OCI-LY3 (cell line): ENCODE measurements around the gene CPXM2.

Source experiments
- H2AFZ ChIP-seq: fragments of 200-600, 300-600 bp; shearing (Covaris generic); 2 replicates; pipeline ENCODE4 v1.6.0; 2014; ENCODE audit warnings: antibody characterized with exemption, low read depth, low read length
- H3K27ac ChIP-seq: fragments of 200-600, 300-600 bp; sonication (generic); 2 replicates; pipeline ENCODE4 v1.5.1; 2014; ENCODE audit warnings: mild to moderate bottlenecking, low read length, moderate library complexity, mixed read lengths
- H3K27me3 ChIP-seq: fragments of 200-600, 300-600 bp; sonication (generic); 2 replicates; pipeline ENCODE4 v1.6.1; 2014; ENCODE audit warnings: low read depth, low read length, mixed read lengths
- H3K36me3 ChIP-seq: fragments of 200-600, 300-600 bp; sonication (generic); replicated peaks from 2 replicates; pipeline ENCODE3; 2014; ENCODE audit warnings: low read depth, low read length, mixed read lengths
- H3K4me1 ChIP-seq: fragments of 300-600, 200-600 bp; sonication (generic); 2 replicates; pipeline ENCODE4 v1.6.1; 2014; ENCODE audit warnings: low read length, mixed read lengths
- H3K4me2 ChIP-seq: fragments of 200-600, 300-600 bp; sonication (generic); 2 replicates; pipeline ENCODE4 v1.6.1; 2014; ENCODE audit warnings: low read length, mixed read lengths
- H3K4me3 ChIP-seq: fragments of 300-600, 200-600 bp; sonication (generic); 2 replicates; pipeline ENCODE4 v1.5.1; 2014; ENCODE audit warnings: antibody characterized with exemption, mild to moderate bottlenecking, low read length, moderate library complexity
- H3K79me2 ChIP-seq: fragments of 300-600, 200-600 bp; shearing (Covaris generic); 2 replicates; pipeline ENCODE4 v1.6.1; 2014; ENCODE audit warnings: mild to moderate bottlenecking, low read length, mixed read lengths
- H3K9ac ChIP-seq: fragments of 300-600, 200-600 bp; shearing (Covaris generic); 2 replicates; pipeline ENCODE4 v1.6.0; 2014; ENCODE audit warnings: mild to moderate bottlenecking, low read length, moderate library complexity
- H3K9me3 ChIP-seq: fragments of 200-600, 300-600 bp; shearing (Covaris generic); 2 replicates; pipeline ENCODE4 v1.6.1; 2014; ENCODE audit warnings: low read length, mixed read lengths; ENCODE audit not compliant: insufficient read depth
- H4K20me1 ChIP-seq: fragments of 200-600, 300-600 bp; sonication (generic); 2 replicates; pipeline ENCODE4 v1.6.1; 2016; ENCODE audit warnings: low read length, mixed read lengths; ENCODE audit not compliant: insufficient read depth
- CTCF ChIP-seq: fragments of 200-600, 300-600 bp; sonication (generic); IDR thresholded peaks from 2 replicates; pipeline ENCODE4 v1.5.1; 2014; ENCODE audit warnings: antibody characterized with exemption, low read length, low read depth
- EZH2phosphoT487 ChIP-seq: fragments of 200-600 bp; shearing (Covaris generic); IDR thresholded peaks from 2 replicates; pipeline ENCODE4 v1.6.1; 2018; ENCODE audit warnings: antibody characterized with exemption, mixed run types, low read depth

The CPXM2 gene

GRCh38 chr10:123746942-123747341 lies 144.7 kb downstream of the CPXM2 start:
- Histone ChIP-seq H4K20me1 (no peaks in the 10 kb centered on the region), H3K9ac (no peak overlapping the region), H3K27me3 (no peaks in the 10 kb centered on the region), H3K4me1 (no peaks in the 10 kb centered on the region), H3K79me2 (no peaks in the 10 kb centered on the region), H2AFZ (no peak overlapping the region), H3K4me3 (no peak overlapping the region), H3K4me2 (no peak overlapping the region), H3K27ac (no peak overlapping the region), H3K9me3 (no peaks in the 10 kb centered on the region), H3K36me3 (no peaks in the 10 kb centered on the region)
- no peak for TF ChIP-seq CTCF

DNA sequence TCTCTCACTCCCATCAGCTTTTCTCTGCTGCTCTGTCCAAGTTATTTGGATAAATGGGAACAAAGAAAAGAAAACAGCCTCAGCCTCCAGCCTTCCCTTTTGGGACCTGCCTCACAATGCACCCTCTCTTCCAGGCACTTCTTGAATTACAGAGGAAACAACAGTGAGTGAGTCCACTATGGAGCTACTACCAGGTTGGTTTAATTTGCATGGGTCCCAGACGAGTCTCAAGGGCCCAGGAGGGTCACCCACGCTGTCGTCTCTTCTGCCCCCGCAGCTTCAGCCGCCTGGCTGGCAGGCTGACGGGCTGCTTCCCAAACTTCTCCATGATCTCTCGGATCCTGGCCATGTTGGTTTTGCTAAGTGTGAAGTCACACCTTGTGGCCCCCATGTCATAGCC lies 145.1 kb downstream of the CPXM2 start:
- no peaks in the 10 kb centered on the region for H3K27me3 ChIP-seq
- no peak overlapping the region for H3K4me3 ChIP-seq
- H3K4me2 ChIP-seq: no peak overlapping the region
- H3K79me2 ChIP-seq: no peaks in the 10 kb centered on the region
- no peak overlapping the region for H3K27ac ChIP-seq
- no peak overlapping the region for H3K9ac ChIP-seq
- no peaks in the 10 kb centered on the region for H3K36me3 ChIP-seq
- H3K4me1 ChIP-seq: no peaks in the 10 kb centered on the region
- no peak overlapping the region for H2AFZ ChIP-seq
- TF ChIP-seq CTCF (no peak), EZH2phosphoT487 (no peak)
- H4K20me1 ChIP-seq: no peaks in the 10 kb centered on the region
- H3K9me3 ChIP-seq: no peaks in the 10 kb centered on the region

DNA sequence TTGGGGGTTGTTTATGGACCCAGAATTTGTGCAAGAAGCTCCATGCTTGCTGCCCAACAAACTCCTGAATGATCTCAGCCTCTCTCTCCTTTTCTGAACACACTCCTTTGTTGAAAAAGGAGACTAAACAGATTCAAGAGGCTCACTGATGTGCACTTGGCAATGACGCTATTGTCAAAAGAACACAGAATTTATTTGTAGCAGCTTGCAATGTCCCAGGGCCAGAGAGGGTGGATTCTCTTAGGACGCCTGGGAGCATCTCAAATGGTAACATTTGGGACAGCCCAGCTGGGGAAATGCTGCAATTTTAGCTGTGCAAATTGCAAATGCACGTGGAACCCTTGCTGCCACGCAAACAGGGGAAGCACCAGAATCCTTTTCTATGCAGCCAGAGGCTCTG lies 145.5 kb downstream of the CPXM2 start:
- Histone ChIP-seq H3K9ac (no peak overlapping the region), H2AFZ (no peak overlapping the region), H3K4me1 (no peaks in the 10 kb centered on the region), H3K4me2 (no peak overlapping the region), H3K79me2 (no peaks in the 10 kb centered on the region), H3K36me3 (no peaks in the 10 kb centered on the region), H3K4me3 (no peak overlapping the region), H3K9me3 (no peaks in the 10 kb centered on the region), H4K20me1 (no peaks in the 10 kb centered on the region), H3K27ac (no peak overlapping the region), H3K27me3 (no peaks in the 10 kb centered on the region)
- TF ChIP-seq CTCF (no peak), EZH2phosphoT487 (no peak)

GRCh38 chr10:123744224-123744536 lies 147.4 kb downstream of the CPXM2 start:
- Histone ChIP-seq H3K9me3 (no peaks in the 10 kb centered on the region), H2AFZ (no peak overlapping the region), H3K27ac (no peak overlapping the region), H3K27me3 (no peaks in the 10 kb centered on the region), H3K4me3 (no peak overlapping the region), H4K20me1 (no peaks in the 10 kb centered on the region), H3K4me2 (no peak overlapping the region), H3K79me2 (no peaks in the 10 kb centered on the region), H3K9ac (no peak overlapping the region), H3K36me3 (no peaks in the 10 kb centered on the region), H3K4me1 (no peaks in the 10 kb centered on the region)
- TF ChIP-seq CTCF: no peak
- no peak for TF ChIP-seq EZH2phosphoT487
